Measurements from ENCODE around the gene MLIP. TPM values are rescaled to one million over a fixed set of nuclear protein-coding genes. Genes with fewer than 3 reads are reported as not detected.

The MLIP gene
- total and polyA plus RNA-seq, 2 of the 8 experiments (the other 6 are each of a cell fraction or from before 2014, with no cell fraction given) = not detected

GRCh38 chr6:54138795-54139194 lies 27.6 kb downstream of the MLIP start:
- Histone ChIP-seq H3K4me2 (ENCODE audit: insufficient read depth in 1 of 2, low read depth in 2 of 2, low read length in 2 of 2) (no peak overlapping the region), H3K23me2 (ENCODE audit: low read depth, low read length) (no peaks in the 10 kb centered on the region), H2AFZ (ENCODE audit: low read length) (no peak overlapping the region), H2AK5ac (ENCODE audit: low read depth, low read length) (no peak overlapping the region), H2BK5ac (ENCODE audit: low read depth, low read length) (no peak overlapping the region), H3K36me3 (ENCODE audit: control insufficient read depth in 2 of 4, insufficient read depth in 4 of 4, low read length in 3 of 4) (no peaks in the 10 kb centered on the region), H3K56ac (replicated peaks; ENCODE audit: insufficient read length, low read depth, low read length) (no peak overlapping the region), H2BK120ac (replicated peaks; ENCODE audit: low read depth, low read length) (no peak overlapping the region), H4K8ac (ENCODE audit: extremely low read depth, insufficient read depth, low read length) (no peak overlapping the region), H2BK12ac (ENCODE audit: low read depth, low read length) (no peak overlapping the region), H3K14ac (ENCODE audit: insufficient read length) (no peak overlapping the region), H4K91ac (replicated peaks; ENCODE audit: insufficient read length, low read length) (no peak overlapping the region), H2BK20ac (ENCODE audit: low read length) (no peak overlapping the region), H3K4ac (replicated peaks; ENCODE audit: insufficient read length, low read depth, low read length) (no peak overlapping the region), H2BK15ac (ENCODE audit: low read length) (no peak overlapping the region), H4K5ac (ENCODE audit: insufficient read length, low read depth, low read length) (no peak overlapping the region), H3K27me3 (replicated peaks in 1 of 4; ENCODE audit: control insufficient read depth in 3 of 4, extremely low read depth in 1 of 4, insufficient read depth in 3 of 4, low read length in 3 of 4) (no peaks in the 10 kb centered on the region), H3K9me3 (ENCODE audit: insufficient read depth in 2 of 2, low read depth in 1 of 2, low read length in 1 of 2) (no peaks in the 10 kb centered on the region), H4K20me1 (replicated peaks in 1 of 2; ENCODE audit: control insufficient read depth in 1 of 2, insufficient read depth in 2 of 2, low read length in 2 of 2) (no peaks in the 10 kb centered on the region), H3K27ac (ENCODE audit: low read depth, low read length) (no peak overlapping the region), H3K18ac (ENCODE audit: extremely low read depth, low read length) (no peak overlapping the region), H3K79me1 (ENCODE audit: low read depth, low read length) (no peaks in the 10 kb centered on the region), H3K9ac (replicated peaks in 1 of 4; ENCODE audit: extremely low read depth in 1 of 4, low read depth in 3 of 4, low read length in 3 of 4) (no peak overlapping the region), H3K4me3 (ENCODE audit: extremely low read depth in 1 of 4, insufficient read depth in 2 of 4, low read depth in 3 of 4, low read length in 4 of 4) (no peak overlapping the region), H3K4me1 (replicated peaks in 1 of 4; ENCODE audit: control insufficient read depth in 3 of 4, insufficient read depth in 4 of 4, low read length in 3 of 4) (no peaks in the 10 kb centered on the region), H3K23ac (ENCODE audit: insufficient read length) (no peak overlapping the region), H3K79me2 (ENCODE audit: control insufficient read depth in 1 of 2, insufficient read depth in 2 of 2, low read length in 2 of 2) (no peaks in the 10 kb centered on the region)
- POLR2A ChIA-PET (ENCODE audit: partially characterized antibody) = interaction anchor here (1.0 kb wide), 1 partner anchor 344 kb away, joined by 3 read pairs; the partner anchor contains the start of gene LRRC1
- FAIRE-seq = no peak
- 90% methylated on average over 1 of the region's 1 CpG; no CpG with 5 or more reads in 1 of the 2 experiments for WGBS, 2 experiments (ENCODE audit: extremely low coverage in 1 of 2, insufficient coverage in 1 of 2, insufficient read length in 1 of 2, insufficient replicate concordance in 2 of 2, low coverage in 1 of 2, low lambda C conversion rate in 2 of 2, missing lambda C conversion rate in 1 of 2)
- TF ChIP-seq SUZ12 (IDR thresholded peaks at IDR 0.05; ENCODE audit: low read length) = no peak
- no peak for TF ChIP-seq USF2 (IDR thresholded peaks at IDR 0.05; ENCODE audit: low read length)
- no peak for TF ChIP-seq E2F6 (IDR thresholded peaks at IDR 0.05)
- no peak for TF ChIP-seq KDM4A (IDR thresholded peaks at IDR 0.05; ENCODE audit: low read depth, low read length, severe bottlenecking)
- TF ChIP-seq RAD21 (IDR thresholded peaks at IDR 0.05 in 1 of 2, conservative IDR thresholded peaks at IDR 0.05 in 1 of 2; ENCODE audit: low read depth in 2 of 2, low read length in 2 of 2) = no peak
- TF ChIP-seq POLR2A (IDR thresholded peaks at IDR 0.05; ENCODE audit: control extremely low read depth in 1 of 2, low read depth in 2 of 2, low read length in 2 of 2) = no peak
- CTCF ChIA-PET (ENCODE audit: partially characterized antibody) = interaction anchor here (1.9 kb wide), 1 partner anchor 9 kb away, joined by 6 read pairs; no protein-coding TSS in a partner anchor
- DNase-seq (ENCODE audit: low read depth in 1 of 2, low spot score in 2 of 2) = no peak
